NCI-H524 (cell line): ENCODE measurements around the gene EVPL.
"Not testable (repeated sequence)": the region's sequence is repeated elsewhere in the genome, so short reads cannot be mapped to it uniquely, and the experiment has no call there.

Experiments used
- DNase-seq, 2 experiments: peaks; one replicate each; lab custom pipeline; 2025; lab: John Stamatoyannopoulos, UW

Gene EVPL

GRCh38 chr17:76048025-76048605 is 21.0 kb upstream of the EVPL start:
- DNase-seq = no peak

- DNase-seq = no peak
Measured at GRCh38 chr17:76046064-76046463, 19.0 kb upstream of the EVPL start.

DNA sequence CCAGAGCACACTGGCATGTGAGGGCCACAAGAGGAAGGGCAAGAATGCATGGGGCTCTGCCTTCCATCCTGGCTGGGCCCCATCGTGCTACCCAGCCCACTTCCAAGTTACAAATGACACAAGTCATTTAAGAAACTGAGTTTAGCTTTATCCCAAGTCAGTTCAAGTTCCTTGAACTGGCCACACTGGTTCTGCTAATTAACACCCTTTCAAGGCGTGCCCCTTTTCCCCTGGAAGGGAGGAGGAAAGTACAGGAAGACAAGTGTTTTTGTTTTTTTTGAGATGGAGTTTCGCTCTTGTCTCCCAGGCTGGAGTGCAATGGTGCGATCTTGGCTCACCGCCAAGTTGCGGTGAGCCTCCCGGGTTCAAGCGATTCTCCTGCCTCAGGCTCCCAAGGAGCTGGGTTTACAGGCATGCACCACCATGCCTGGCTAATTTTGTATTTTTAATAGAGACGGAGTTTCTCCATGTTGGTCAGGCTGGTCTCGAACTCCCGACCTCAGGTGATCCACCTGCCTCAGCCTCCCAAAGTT is 17.4 kb upstream of the EVPL start:
- not testable (repeated sequence) for DNase-seq

GRCh38 chr17:76042868-76043267 is 15.8 kb upstream of the EVPL start:
- DNase-seq = not testable (repeated sequence)

DNA sequence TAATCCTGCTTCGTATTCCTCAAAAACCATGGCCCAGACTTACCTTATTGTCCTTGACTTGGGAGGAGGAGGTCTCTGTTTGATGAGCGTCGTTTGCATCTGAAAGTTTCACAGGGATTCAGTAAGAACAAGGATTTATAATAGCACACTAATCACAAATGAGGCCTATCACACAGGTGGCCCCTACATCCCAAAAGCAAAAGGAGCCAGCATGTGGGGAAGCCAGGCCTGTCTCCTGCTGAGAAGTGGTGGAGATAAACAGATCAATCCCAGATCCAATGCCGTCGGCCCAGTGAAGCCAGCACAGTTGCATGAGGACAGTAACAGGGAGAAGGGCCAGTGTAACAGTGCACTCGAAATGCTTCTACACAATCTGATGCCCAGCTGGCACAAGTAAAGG is 13.3 kb upstream of the EVPL start:
- DNase-seq = no peak

GRCh38 chr17:76039121-76039520 is 12.0 kb upstream of the EVPL start:
- no peak for DNase-seq

DNA sequence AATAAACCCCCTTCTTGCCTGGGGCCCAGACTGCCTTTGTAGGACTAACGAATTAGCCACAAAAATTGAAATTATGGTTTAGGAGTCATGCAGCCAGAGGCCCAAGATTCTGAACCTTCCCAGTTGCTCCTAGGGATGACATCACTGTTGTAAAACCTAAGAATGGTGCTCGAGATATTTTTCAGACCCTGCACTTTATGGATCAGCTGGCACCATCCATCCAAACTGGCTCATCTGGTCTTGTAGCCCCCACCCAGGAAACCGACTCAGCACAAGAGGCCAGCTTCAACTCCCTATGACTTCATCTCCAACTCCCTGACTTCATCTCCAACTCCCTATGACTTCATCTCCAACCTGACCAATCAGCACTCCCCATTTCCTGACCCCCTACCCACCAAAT is 10.9 kb upstream of the EVPL start:
- no peak for DNase-seq

DNA sequence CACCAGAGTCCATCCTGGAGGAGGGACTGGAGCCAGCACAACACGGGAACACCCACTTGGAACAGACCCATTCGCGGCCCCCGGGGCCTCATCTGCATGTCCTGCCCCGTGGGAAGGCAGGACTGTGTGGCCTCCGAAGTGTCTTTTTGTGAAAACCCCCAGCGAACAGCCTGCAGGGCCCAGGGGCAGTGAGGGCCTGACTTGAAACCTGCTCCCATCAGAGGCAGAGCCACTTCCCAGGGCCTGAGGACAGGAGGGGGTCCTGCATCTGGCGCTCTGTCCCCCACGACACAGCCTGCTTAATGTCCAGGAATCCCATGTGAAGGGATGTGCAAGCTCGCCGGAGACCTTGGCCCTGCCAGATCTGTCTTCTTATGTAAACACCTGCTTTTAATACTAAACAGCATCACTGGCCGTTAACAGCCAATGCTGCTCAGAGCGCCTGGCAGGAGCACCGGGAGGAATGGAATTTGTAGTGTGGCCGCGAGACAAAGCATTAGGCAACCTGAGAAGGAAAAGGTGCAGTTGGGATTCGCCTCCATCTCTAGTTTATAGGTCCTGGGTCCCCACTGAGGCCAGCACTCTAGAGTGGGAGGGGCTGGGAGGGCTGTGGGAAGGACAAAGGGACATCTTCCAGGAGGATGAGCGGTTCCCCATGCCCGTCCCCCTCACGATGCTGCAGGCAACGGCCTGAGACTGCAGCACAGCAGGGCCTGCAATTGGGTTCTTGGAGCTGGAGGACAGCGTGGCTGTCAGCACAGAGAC is 9.6 kb upstream of the EVPL start:
- no peak for DNase-seq

DNA sequence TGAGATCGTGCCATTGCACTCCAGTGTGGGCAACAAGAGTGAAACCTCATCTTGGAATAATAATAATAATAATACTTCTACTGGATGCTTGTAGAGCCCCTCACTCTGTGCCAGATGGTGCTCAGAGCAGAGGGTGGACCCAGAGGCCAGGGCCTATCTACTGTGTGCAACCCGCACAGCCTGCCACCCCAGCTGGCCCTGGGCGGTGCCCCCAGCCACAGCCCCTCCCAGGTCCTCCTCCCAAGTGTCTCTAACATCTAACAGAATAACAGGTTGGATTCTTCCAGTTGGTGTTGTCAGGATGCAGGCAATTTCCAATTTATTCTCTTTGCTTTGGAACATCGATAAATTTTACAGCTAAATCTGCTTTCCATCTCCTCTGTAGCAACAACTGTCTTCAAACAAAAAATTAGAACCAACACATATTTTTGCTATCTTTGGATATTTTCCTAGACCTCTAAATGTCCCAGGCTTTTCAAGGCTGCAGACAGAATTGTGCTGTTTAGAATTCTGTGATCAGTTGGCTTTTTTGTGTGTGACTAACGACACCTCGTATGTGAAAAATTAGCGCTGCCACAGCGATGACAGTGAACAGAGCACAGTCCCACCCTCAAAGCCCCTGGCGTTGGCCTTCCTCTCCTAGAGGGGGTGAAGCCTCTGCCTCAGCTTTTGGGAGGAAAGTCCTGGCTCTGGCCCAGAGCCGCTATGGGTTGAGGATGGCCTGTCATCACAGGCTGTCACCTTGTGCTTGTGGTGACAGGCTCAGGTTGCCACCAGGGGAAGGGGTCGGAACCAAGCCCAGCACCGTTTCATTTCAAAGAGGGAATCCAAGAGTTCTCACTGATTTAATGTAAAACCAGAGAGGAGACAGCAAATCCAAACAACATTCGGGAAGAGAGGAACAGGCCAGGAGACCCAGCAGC is 7.6 kb upstream of the EVPL start:
- DNase-seq = peak; percentile 87 to 94

- DNase-seq = no peak
Measured at GRCh38 chr17:76033139-76033538, 6.0 kb upstream of the EVPL start.

- no peak for DNase-seq
Measured at GRCh38 chr17:76032780-76033108, 5.6 kb upstream of the EVPL start.

GRCh38 chr17:76032073-76032779 is 5.1 kb upstream of the EVPL start:
- DNase-seq = peak; percentile 50 to 85

- DNase-seq = no peak
Measured at GRCh38 chr17:76026714-76027158, 370 bp downstream of the EVPL start.

DNA sequence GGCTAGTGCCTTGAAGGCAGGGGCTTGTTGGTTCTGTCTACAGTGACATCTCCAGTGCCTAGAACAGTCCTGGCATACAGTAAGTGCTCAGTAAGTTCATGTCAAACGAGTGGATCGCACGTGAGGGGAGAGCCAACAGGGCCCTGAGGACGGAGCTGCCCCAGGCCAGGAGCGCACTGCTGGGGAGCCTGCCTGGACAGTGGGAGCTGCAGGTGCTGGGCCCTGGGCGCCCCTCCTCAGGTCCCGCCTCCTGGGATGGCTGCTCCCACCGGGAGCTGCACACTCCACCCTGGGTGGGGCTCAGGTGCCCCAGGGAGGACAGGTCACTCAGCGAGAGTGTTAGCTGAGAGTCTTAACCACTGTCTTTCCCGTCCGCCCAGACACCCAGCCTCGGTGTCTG is 1.8 kb downstream of the EVPL start:
- DNase-seq = no peak

DNA sequence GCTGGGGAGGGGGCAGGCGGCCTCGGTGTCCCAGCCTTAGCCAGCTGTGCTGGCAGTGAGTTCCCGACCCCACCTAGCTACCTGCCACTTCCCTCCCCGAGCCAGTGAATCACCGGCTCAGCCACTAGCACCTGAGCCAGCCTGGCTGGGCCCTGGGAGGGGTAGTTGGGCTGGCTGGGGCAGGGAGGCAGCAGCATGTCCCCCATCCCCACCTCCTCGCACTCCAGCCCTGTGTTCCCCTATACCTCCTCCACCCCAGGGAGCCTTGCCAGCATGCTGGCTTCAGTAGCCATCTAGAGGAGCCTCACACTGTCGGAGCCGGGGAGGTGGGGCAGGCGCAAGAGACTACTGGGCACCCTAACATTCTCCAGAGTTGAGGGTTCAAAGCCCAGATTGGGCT is 2.8 kb downstream of the EVPL start:
- no peak for DNase-seq

DNA sequence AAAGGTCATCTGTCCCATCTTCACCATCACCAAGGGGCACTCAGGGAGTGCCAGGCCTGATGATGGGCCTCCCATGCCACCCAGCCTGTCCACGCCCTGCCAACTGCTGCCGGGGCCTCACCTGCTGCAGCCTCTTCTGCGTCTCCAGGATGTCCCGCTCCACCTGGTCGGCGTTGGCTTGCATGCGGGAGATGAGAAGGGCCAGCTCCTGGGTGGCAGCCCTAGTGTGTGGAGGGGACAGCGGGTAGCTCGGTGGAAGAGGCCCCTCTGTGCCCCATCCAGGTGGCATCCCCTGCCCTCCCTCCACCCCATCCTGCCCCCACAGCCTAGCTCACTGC is 3.2 kb downstream of the EVPL start:
- no peak for DNase-seq

GRCh38 chr17:76022973-76023899 is 3.9 kb downstream of the EVPL start:
- no peak for DNase-seq

- no peak for DNase-seq
Measured at GRCh38 chr17:76022285-76022684, 4.8 kb downstream of the EVPL start.

GRCh38 chr17:76019833-76020467 is 7.2 kb downstream of the EVPL start:
- DNase-seq = no peak

- no peak for DNase-seq
Measured at GRCh38 chr17:76018801-76019200, 8.3 kb downstream of the EVPL start.

DNA sequence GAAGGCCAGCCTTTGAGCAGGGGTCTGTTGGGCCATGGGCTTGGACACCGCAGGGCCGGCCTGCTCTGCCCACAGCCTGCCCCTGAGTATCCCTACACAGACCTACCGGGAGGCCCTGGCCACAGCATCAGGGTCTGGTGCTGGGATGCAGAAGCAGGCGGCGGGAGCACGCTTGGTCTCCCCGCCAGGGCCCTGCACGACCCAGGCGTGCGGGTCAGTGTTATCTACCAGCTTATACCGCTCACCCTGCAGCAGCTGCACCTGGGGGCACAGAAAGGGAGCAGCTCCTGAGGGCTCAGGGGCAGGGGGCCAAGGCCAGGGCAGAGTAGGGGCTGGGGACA is 8.8 kb downstream of the EVPL start:
- DNase-seq = no peak
